ENCODE data around the gene PCDHB16.
"Not testable (repeated sequence)": the region's sequence is repeated elsewhere in the genome, so short reads cannot be mapped to it uniquely, and the experiment has no call there.

DNA sequence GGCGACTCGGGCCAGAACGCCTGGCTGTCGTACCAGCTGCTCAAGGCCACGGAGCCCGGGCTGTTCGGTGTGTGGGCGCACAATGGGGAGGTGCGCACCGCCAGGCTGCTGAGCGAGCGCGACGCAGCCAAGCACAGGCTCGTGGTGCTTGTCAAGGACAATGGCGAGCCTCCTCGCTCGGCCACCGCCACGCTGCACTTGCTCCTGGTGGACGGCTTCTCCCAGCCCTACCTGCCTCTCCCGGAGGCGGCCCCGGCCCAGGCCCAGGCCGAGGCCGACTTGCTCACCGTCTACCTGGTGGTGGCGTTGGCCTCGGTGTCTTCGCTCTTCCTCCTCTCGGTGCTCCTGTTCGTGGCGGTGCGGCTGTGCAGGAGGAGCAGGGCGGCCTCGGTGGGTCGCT lies 12.1 kb downstream of the PCDHB16 start:
- not testable (repeated sequence) for TF ChIP-seq CTCF, POLR2A (IDR thresholded peaks at IDR 0.05)
